Epithelial cell of proximal tubule (primary cell): ENCODE measurements around the gene ATP2B3. TPM values are rescaled to one million over a fixed set of nuclear protein-coding genes. Genes with fewer than 3 reads are reported as not detected.

Source experiments
- DNase-seq: peaks from one replicate; pipeline ENCODE4 v3.0.0-alpha.2; 2011; ENCODE audit warnings: low read depth
- H3K4me3 ChIP-seq: 2 replicates; pipeline ENCODE4 v1.5.1; 2011; ENCODE audit warnings: low read depth, mild to moderate bottlenecking, low read length
- CTCF ChIP-seq: conservative IDR thresholded peaks from 2 replicates; pipeline ENCODE4 v1.5.1; 2012; ENCODE audit warnings: low read depth, mild to moderate bottlenecking, low read length
- total RNA-seq: library from RNA; depleted of rRNA; stranded (reverse); fragments of >200 nt; gene quantifications from 2 replicates; pipeline ENCODE4 v1.2.3, GENCODE V29; 2015

Gene ATP2B3
- total RNA-seq, 1 donor from 2014 or later, result not detected

GRCh38 chrX:153624196-153625091 is 107.0 kb downstream of the ATP2B3 start:
- H3K4me3 ChIP-seq, result no peak overlapping the region
- DNase-seq, result no peak
- no peak for TF ChIP-seq CTCF

- H3K4me3 ChIP-seq, result no peak overlapping the region
- no peak for TF ChIP-seq CTCF
- no peak for DNase-seq
These were observed 108.0 kb downstream of the ATP2B3 start for GRCh38 chrX:153625271-153626024.

GRCh38 chrX:153626025-153626633 is 108.7 kb downstream of the ATP2B3 start:
- H3K4me3 ChIP-seq, result no peak overlapping the region
- TF ChIP-seq CTCF, result no peak
- DNase-seq, result no peak

- TF ChIP-seq CTCF, result no peak
- DNase-seq, result no peak
- H3K4me3 ChIP-seq, result no peak overlapping the region
These were observed 109.6 kb downstream of the ATP2B3 start for GRCh38 chrX:153626863-153627674.

- DNase-seq, result no peak
- TF ChIP-seq CTCF, result no peak
- no peak overlapping the region for H3K4me3 ChIP-seq
These were observed 110.3 kb downstream of the ATP2B3 start for GRCh38 chrX:153627675-153628111.

DNA sequence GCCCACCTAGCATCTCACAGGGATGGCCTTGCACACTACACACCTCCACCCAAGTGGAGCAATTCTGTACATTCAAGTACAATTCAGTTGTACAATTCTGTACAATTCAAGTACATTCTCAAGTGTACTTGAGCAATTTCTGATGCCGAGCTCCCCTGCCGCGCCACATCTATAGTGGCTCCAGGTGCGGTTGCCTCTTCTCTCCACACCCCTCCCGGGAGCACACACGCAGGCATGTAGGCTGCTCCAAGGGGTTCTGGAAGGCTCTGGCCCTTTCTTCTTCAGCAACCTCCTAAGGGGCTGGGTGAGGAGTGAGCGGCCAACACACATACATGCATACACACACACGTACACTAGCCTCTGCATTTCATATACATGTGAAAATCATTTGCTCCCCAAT is 110.7 kb downstream of the ATP2B3 start:
- TF ChIP-seq CTCF, result no peak
- H3K4me3 ChIP-seq, result no peak overlapping the region
- DNase-seq, result no peak
